ENCODE data around the gene IDUA.

DNA sequence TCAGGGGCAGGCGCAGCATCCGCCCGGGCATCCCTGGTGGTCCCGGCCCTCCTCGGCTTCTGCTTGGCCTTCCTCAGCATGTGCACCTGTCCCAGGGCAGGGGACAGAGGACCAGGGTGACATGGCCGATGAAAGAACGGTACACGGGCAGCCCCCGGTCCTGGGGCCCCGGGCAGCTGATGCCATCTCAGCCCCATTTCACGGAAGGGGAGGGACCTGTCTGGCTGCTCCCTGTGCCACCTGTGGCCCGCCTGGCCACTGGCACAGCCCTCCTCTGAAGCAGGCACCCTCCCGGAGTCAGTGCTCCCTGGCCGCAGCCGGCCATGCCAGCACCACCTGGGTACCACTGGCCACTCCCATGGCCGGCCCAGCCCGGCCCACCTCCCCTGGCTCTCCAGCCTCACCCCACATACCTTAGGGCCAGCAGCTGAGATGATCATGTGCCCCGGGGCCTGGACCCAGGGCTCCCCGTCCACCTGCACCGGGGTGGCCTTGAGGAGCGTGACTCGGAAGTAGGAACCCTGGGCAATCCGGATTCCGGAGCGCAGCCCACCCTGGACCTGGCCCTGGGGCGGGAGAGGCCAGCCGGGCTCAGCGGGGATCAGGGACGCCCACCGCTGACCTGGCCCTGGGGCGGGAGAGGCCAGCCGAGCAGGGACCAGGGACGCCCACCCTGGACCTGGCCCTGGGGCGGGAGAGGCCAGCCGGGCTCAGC is 26.1 kb upstream of the IDUA start:
- no peak for TF ChIP-seq POLR2A (IDR thresholded peaks at IDR 0.05)
- TF ChIP-seq, protein P1, sequence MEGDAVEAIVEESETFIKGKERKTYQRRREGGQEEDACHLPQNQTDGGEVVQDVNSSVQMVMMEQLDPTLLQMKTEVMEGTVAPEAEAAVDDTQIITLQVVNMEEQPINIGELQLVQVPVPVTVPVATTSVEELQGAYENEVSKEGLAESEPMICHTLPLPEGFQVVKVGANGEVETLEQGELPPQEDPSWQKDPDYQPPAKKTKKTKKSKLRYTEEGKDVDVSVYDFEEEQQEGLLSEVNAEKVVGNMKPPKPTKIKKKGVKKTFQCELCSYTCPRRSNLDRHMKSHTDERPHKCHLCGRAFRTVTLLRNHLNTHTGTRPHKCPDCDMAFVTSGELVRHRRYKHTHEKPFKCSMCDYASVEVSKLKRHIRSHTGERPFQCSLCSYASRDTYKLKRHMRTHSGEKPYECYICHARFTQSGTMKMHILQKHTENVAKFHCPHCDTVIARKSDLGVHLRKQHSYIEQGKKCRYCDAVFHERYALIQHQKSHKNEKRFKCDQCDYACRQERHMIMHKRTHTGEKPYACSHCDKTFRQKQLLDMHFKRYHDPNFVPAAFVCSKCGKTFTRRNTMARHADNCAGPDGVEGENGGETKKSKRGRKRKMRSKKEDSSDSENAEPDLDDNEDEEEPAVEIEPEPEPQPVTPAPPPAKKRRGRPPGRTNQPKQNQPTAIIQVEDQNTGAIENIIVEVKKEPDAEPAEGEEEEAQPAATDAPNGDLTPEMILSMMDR (IDR thresholded peaks at IDR 0.05): no peak

Measured in Peyer's patch (tissue), 4 donors.